ENCODE data around the gene SLMAP.

GRCh38 chr3:57933602-57934001 lies 177.5 kb downstream of the SLMAP start:
- TF ChIP-seq CTCF (IDR thresholded peaks at IDR 0.05), result no peak
- no peak for TF ChIP-seq POLR2A (IDR thresholded peaks at IDR 0.05)
